ENCODE results near the gene NUP43. TPM values are rescaled to one million over a fixed set of nuclear protein-coding genes. Genes with fewer than 3 reads are reported as not detected.
A peak's percentile ranks its signal among the peaks of the same experiment; 100 is the strongest.

The NUP43 gene
- total RNA-seq, 1 experiment from 2014 or later: 79.1 TPM

GRCh38 chr6:149714442-149714841, 31.9 kb downstream of the NUP43 start (continued):
- TF ChIP-seq MYBL2 (CRISPR knock-in tag; IDR thresholded peaks at IDR 0.05): no peak
- TF ChIP-seq SMAD3 (CRISPR knock-in tag; IDR thresholded peaks at IDR 0.05; ENCODE audit: borderline replicate concordance): no peak
- no peak for TF ChIP-seq GTF2I (CRISPR knock-in tag; conservative IDR thresholded peaks at IDR 0.05)
- TF ChIP-seq ATF6 (CRISPR knock-in tag; IDR thresholded peaks at IDR 0.05): no peak
- TF ChIP-seq, protein P1, sequence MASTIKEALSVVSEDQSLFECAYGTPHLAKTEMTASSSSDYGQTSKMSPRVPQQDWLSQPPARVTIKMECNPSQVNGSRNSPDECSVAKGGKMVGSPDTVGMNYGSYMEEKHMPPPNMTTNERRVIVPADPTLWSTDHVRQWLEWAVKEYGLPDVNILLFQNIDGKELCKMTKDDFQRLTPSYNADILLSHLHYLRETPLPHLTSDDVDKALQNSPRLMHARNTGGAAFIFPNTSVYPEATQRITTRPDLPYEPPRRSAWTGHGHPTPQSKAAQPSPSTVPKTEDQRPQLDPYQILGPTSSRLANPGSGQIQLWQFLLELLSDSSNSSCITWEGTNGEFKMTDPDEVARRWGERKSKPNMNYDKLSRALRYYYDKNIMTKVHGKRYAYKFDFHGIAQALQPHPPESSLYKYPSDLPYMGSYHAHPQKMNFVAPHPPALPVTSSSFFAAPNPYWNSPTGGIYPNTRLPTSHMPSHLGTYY (CRISPR knock-in tag; IDR thresholded peaks at IDR 0.05): no peak
- no peak for TF ChIP-seq ETV6 (CRISPR knock-in tag; IDR thresholded peaks at IDR 0.05)
- no peak for TF ChIP-seq PRRX2 (CRISPR knock-in tag; IDR thresholded peaks at IDR 0.05)
- no peak for TF ChIP-seq ZNF423 (CRISPR knock-in tag; IDR thresholded peaks at IDR 0.05)
- TF ChIP-seq, protein P2, sequence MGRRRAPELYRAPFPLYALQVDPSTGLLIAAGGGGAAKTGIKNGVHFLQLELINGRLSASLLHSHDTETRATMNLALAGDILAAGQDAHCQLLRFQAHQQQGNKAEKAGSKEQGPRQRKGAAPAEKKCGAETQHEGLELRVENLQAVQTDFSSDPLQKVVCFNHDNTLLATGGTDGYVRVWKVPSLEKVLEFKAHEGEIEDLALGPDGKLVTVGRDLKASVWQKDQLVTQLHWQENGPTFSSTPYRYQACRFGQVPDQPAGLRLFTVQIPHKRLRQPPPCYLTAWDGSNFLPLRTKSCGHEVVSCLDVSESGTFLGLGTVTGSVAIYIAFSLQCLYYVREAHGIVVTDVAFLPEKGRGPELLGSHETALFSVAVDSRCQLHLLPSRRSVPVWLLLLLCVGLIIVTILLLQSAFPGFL (CRISPR knock-in tag; IDR thresholded peaks at IDR 0.05; ENCODE audit: borderline replicate concordance): no peak

DNA sequence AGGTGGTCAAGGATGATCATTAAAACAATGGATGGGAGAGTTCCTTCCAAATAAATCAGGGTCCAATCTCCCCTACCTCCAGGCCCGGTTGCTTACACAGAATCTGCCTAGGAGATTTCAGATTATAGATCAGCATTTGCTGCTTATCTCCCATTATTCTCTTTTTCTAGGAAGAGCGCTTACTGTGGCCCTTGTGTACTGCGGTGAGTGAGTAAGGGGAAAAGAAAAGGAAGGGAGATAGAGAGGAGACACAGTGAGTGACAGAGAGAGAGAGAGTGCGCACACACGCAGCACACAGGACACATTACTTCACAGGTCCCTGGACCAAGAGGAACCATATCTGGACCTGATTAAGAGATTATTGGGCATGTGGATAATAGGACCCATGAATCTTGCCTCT, 34.6 kb downstream of the NUP43 start:
- no peak for DNase-seq (ENCODE audit: low spot score)
- ChIA-PET CTCF (no interaction called here), POLR2A (no interaction called here)
- Mint-ChIP-seq H3K4me3 (no peak overlapping the region), H3K4me1 (peaks cover 48% of the 10 kb centered on the region), H3K27me3 (ENCODE audit: low read depth) (no peaks in the 10 kb centered on the region), H3K36me3 (no peaks in the 10 kb centered on the region), H3K27ac (peak overlapping the region; percentile 72), H3K9me3 (no peaks in the 10 kb centered on the region)
- TF ChIP-seq, protein P3, sequence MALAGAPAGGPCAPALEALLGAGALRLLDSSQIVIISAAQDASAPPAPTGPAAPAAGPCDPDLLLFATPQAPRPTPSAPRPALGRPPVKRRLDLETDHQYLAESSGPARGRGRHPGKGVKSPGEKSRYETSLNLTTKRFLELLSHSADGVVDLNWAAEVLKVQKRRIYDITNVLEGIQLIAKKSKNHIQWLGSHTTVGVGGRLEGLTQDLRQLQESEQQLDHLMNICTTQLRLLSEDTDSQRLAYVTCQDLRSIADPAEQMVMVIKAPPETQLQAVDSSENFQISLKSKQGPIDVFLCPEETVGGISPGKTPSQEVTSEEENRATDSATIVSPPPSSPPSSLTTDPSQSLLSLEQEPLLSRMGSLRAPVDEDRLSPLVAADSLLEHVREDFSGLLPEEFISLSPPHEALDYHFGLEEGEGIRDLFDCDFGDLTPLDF (CRISPR knock-in tag; IDR thresholded peaks at IDR 0.05): no peak
- TF ChIP-seq ZNF121 (CRISPR knock-in tag; IDR thresholded peaks at IDR 0.05) (no peak), CREM (CRISPR knock-in tag; IDR thresholded peaks at IDR 0.05) (no peak)
- ATAC-seq: no peak

- H3K27ac Mint-ChIP-seq: peak overlapping the region; percentile 86
- CTCF ChIA-PET: interaction anchor here (2.2 kb wide), 1 partner anchor 16 kb away, joined by 4 read pairs; the partner anchor contains the start of gene LATS1
- POLR2A ChIA-PET: no interaction called here
- ATAC-seq: peak; percentile 61
- DNase-seq (ENCODE audit: low spot score): no peak
- peak overlapping the region; percentile 39 for H3K4me3 Mint-ChIP-seq
- peaks cover 29% of the 10 kb centered on the region for H3K4me1 Mint-ChIP-seq
- H3K36me3 Mint-ChIP-seq: no peaks in the 10 kb centered on the region; the same call in 1 of the 2 replicates
- TF ChIP-seq FOXP4 (CRISPR knock-in tag; IDR thresholded peaks at IDR 0.05) (no peak), ARID4B (CRISPR knock-in tag; IDR thresholded peaks at IDR 0.05; ENCODE audit: borderline replicate concordance) (no peak)
- no peaks in the 10 kb centered on the region for H3K9me3 Mint-ChIP-seq
- H3K27me3 Mint-ChIP-seq (ENCODE audit: low read depth): no peaks in the 10 kb centered on the region
Observed at GRCh38 chr6:149701714-149702113, 44.6 kb downstream of the NUP43 start.
